ENCODE results near the gene PFKM.

- no peak for TF ChIP-seq CTCF (IDR thresholded peaks at IDR 0.05; ENCODE audit: low read depth, low read length)
- no peak for TF ChIP-seq POLR2A (IDR thresholded peaks at IDR 0.05; ENCODE audit: extremely low read depth, insufficient read length)
- TF ChIP-seq MAX (IDR thresholded peaks at IDR 0.05; ENCODE audit: low read depth, low read length): no peak
- no peak for TF ChIP-seq MYC (IDR thresholded peaks at IDR 0.05; ENCODE audit: low read depth, low read length)
These were observed 43.3 kb upstream of the PFKM start for GRCh38 chr12:48075832-48076231.

Measured in NB4 (cell line).